GM19035 (cell line): ENCODE measurements around the gene SYMPK.
A peak's percentile ranks its signal among the peaks of the same experiment; 100 is the strongest.

Source experiments
- ATAC-seq: cut with Tn5 transposase; IDR thresholded peaks from one replicate; pipeline ENCODE4 v1.9.1; 2021; ENCODE audit not compliant: unreplicated experiment

Gene SYMPK

DNA sequence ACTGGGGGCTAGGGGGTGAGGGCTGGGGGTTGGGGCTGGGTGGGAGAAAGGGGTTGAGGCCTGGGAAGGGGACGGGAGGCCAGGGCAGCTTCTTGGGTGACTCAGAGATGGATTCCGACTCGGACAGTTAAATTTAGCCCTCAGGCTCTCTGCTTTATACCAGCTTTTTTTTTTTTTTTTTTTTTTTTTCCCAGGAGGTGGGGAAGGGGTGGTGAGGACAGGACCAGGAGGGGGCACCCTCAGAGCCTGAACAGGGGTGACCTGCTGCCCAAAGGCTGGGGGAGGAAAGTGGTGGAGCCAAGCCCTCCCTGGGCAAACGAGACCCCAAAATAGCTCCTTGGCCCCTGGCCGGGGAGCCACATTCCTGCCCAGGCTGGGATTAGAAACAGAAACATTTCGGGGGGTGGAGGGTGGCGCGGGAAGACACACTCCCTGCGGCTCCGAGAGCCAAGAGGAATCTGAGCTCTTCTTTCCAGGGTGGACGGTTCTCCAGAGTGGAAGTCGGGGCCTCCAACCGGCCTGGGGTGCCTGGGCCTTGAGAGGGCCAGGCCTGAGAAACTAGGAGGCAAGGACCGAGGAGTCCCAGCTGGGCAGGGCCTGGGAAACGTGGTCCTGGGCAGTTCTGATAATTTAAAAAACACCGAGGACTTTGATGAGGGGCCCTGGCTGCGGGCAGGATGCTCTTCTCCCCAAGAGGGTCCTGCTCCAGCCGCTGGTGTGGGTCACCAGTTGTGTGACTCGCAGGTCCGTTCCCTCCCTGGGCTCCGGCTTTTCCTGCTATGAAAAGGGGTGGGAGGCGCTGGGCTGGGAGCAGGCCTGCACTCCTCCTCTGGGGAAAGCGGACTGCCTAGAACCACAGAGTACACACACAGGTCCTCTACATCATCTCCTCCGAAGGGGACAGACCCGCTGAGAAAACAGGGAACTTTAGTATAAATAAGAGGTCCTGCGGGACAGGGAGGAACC lies 79.8 kb downstream of the SYMPK start:
- no peak for ATAC-seq

DNA sequence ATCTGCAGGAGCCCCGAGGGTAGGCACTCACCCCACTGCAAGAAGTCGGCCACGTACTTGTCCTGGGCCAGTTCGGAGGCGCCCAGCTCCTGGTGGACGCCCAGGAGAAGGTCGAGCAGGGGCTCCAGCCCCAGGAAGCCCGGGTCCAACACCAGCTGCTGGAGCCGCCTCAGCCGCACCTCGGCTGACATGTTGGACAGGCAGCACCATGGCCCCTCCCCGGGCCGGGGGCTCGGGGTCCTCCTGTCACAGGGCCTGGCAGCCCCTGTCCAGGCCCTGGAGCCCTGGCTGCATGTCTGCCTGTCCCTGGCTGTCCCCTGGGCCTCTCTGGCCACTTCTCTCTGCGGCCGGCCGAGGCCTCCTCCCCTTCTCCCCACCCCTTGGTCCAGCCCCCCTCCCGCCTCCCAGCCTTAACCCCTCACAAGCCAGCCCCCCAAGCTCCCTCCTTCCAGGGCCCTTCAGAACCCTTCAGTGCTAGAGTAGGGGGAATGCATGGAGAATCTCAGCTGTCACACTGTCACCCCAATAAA lies 80.7 kb downstream of the SYMPK start, which contains the start of gene DMPK:
DMPK (minus strand) TSS at position 329 of the 530 bp plus-strand sequence; CDS start at position 191, 138 bp downstream.
- ATAC-seq = no peak

DNA sequence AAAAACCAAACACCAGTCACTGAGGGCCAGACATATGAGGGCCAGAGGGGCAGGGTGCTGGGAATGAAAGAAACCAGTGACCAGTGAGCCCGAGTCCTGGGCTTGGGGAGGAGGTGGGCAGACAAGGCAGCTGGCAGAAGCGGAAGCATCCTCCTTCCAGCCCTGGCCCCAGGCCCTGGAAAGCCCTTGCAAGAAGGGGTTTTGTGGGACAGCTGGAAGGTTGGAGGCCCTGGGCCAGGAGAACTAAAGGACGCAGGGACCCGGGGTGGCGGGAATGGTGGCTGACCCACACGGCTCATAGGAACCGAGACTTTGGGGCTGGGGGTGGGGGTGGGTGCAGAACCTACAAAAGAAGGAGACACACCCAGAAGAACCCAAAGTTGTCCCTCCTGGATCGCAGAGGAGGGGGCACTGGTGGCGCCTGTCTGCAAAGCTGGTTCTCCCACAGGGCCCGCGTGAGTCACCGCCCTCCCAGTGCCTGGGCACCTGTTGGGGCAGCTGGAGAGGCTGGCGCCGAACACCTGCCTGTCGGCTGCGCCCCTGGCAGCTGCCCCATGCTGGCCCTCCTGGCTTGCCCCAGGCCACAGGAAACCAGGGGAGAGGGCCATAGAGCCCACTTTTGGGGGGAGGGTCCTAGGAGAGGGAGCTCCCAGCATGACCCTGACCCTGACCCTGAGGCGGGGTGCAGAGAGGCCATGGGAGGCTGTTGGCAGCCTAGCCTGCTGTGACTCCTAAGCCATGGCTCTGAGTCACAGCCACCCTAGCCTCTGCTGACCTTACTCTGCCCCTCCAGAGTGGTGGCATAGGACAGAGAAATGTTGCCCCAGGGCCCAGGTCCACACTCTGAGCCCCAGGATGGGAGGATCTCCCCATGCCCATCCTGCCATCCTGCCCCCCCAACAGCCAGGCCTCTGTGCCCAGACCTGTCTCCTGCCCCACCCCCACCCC lies 81.5 kb downstream of the SYMPK start:
- no peak for ATAC-seq

DNA sequence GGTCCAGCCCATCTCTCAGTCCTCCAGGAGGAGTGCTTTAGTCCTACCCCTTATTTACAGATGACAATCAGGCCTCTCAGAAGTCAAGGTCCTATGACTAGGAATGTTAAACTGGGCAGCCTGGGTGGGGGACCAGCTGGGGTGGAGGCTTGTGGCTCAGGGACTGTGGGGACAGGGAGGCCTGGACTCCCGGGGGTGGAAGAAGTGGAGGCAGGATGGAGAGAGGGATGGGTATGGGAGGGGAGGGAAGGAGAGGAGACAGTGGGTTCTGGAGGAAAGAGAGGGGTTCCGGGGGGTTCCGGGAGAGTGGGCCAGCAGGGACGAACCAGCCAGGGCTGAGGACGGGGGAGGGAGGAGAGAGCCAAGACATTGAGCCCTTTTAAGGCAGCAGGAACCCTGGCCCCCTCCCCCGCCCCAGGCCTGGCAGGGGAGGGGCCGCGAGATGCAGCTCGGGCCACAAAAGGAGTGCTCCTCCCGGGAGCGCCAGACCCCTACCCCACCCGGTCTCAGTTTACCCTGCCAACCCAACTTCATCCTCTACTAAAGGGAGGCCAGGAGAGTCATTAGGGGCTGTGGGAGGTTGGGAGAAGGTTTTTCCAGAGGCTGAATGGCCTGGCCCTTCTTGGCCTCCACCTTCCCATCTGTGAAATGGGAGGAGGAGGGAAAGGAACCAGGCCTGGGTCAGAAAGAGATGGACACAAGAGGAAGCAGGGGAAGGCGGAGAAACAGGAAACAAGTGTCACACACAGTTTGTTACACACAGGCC lies 82.3 kb downstream of the SYMPK start:
- ATAC-seq = no peak

DNA sequence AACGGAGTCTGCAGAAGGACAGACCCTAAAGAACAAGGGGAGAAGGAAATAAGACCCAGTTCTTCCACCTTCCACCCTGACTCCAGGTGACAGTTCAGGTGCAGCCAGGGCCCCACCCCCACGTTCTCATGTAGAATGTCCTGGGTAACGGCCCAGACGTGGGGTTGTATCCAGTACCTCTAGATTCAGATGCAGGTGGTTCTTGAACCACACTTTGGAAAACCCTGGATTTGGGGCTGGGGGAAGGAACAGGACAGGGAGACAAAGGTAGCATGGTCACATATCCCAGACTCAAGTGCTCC lies 82.8 kb downstream of the SYMPK start:
- ATAC-seq = no peak

DNA sequence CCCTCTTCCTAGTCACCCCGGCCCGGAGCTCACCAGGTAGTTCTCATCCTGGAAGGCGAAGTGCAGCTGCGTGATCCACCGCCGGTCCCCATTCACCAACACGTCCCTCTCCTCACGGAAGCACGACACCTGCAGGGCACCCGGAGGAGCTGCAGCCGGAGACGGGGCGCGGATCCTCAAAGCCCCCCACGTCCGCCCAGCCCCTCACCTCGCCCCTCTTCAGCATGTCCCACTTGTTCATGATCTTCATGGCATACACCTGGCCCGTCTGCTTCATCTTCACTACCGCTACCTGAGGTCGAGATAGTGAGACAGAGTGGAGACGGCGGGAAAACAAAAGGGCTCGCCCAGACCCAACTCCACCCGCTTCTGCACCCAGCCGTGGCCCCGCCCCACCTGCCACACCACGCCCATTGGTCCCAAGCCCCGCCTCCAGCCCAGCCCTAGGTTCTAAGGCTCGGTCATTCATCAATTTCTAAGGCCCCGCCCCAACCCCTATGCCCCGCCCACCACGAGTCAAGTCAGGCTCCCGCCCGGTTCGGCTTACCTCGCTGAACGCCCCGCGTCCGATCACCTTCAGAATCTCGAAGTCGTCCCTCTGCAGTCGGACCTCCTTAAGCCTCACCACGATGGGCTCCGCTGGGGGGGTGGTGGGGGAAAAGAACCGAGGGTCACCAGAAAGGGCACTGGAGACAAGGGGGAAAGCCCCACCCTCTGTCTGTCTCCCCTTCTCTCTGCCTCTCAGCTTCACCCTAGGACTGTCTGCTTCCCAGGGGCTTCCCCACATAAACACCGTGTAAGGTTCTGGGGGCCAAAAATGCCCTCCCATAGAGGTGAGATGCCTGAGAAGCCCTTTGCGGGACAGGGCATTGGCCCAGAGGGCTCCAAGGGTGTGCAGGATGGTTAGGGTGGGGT lies 83.5 kb downstream of the SYMPK start:
- peak; percentile 78 for ATAC-seq

DNA sequence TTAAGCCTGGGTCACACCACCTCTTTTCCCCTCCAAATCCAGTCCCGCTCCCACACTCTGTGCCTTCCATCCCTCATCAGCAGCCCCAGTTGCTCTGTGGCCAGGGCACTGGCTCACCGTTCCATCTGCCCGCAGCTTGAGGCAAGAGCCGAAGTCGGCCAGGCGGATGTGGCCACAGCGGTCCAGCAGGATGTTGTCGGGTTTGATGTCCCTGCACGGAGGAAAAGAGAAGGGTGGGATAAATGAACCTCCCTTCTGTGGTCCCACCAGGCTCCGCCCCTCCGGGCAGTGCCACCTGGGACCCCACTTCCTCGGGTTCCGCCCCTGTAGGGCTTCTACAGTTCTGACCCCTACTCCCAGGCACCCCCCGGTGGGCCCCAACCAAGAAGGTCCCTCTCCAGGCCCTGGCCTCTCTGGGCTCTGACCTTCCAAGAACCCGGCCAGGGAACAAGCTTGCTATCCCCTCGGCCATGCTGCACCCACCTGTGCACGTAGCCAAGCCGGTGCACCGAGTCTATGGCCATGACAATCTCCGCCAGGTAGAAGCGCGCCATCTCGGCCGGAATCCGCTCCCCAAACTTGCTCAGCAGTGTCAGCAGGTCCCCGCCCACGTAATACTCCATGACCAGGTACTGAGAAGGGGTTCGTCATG lies 84.8 kb downstream of the SYMPK start:
- ATAC-seq = no peak

DNA sequence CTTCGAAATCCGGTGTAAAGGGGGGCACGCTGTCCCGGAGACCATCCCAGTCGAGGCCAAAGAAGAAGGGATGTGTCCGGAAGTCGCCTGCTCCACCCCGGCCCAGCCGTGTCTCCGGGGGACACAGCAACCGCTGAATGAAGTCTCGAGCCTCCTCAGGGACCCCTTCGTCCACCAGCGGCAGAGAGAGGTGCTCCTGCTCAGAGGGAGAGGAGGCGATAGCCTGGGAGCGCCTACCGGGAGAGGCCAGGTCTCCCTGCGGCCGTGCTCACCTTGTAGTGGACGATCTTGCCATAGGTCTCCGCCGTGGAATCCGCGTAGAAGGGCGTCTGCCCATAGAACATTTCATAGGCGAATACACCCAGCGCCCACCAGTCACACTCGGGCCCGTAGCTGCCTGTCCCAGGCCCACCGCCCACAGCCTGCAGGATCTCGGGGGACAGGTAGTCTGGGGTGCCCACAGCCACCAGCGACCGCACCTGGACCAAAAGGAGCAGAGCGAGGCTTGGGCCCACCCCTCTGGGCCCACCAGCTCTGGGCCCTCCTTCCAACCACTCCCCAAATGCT lies 85.5 kb downstream of the SYMPK start:
- no peak for ATAC-seq

DNA sequence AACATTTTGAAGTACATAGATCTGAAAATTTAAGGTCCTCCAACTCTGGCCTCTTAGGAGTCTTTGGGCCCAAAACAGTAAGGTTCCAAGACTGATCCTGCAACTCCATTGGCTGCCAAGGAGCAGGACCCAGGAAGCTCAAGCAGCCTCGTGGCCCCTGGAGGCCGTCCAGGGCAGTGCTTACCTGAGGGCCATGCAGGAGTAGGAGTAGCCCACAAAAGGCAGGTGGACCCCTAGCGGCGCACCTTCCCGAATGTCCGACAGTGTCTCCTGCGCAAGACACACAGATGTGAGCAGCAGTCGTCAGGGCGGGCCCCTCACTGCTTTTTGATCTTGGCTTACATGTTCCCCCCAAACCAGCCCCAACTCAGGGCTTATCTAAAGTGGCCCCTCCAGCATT lies 88.2 kb downstream of the SYMPK start:
- no peak for ATAC-seq

DNA sequence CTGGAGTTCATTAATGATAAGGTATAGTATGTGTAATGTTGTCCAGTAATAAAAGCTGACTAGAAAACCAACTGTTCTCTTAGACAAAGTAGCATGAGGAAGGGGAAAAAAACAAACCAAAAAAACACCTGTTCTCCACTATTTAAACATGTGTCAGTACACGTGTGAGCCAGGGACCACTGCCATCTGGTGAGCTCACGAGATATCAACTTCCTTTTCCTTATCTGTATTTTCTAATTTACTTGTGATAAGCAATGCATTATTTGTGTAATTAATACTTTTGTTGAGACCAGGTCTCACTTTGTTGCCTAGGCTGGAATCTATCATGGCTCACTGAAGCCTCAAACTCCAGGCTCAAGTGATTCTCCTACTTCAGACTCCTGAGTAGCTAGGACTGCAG lies 89.6 kb downstream of the SYMPK start:
- no peak for ATAC-seq

DNA sequence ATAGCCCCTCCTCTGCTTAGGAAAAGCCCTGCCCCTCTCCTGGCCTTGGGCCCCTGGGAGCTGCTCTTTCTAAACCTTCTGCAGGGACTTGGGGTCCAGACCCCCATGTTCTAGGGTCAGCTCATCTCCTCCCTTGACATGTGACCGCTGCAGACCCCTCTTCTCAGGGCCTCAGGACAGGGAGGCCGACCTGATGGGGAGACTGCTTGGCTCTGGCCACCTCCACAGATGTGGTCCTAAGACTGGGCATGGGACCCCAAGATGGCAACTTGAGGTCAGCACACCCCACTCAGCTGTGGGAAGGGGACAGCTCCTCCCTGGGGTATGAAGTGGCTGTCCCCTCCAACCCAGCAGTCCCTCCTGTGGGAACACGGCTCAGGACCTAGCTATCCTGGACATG lies 90.0 kb downstream of the SYMPK start:
- ATAC-seq = no peak

DNA sequence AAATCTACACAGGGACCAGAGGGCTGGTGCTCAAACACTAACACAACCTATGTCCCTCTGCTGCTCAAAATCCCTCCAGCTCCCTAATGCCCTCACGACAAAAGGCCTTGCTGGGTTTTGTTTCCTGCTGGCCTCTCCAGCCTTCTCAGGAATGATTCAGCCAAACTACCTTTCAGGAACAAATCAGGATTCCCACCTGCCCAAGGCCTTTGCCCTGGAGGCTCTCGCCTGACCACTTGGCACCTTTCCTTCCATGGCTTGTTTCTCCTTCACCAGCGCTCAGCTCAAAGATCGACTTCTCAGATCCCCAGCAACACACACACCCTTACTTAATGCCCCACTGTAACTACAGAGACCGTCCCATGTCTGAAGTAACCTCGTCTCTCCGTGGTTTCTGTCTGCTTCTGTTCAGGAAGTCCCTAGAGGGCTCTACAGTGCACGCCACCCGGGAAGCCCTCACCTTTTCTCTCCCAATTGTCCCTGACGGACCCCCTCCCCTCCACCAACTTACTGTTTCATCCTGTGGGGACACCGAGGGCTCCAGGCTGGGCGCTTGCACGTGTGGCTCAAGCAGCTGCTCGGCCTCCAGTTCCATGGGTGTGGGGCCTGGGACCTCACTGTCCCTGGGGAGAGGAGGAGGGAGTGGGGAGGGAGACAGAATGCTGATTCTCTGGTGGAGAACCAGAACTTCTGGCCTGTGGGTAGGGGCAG lies 90.7 kb downstream of the SYMPK start:
- ATAC-seq = no peak

DNA sequence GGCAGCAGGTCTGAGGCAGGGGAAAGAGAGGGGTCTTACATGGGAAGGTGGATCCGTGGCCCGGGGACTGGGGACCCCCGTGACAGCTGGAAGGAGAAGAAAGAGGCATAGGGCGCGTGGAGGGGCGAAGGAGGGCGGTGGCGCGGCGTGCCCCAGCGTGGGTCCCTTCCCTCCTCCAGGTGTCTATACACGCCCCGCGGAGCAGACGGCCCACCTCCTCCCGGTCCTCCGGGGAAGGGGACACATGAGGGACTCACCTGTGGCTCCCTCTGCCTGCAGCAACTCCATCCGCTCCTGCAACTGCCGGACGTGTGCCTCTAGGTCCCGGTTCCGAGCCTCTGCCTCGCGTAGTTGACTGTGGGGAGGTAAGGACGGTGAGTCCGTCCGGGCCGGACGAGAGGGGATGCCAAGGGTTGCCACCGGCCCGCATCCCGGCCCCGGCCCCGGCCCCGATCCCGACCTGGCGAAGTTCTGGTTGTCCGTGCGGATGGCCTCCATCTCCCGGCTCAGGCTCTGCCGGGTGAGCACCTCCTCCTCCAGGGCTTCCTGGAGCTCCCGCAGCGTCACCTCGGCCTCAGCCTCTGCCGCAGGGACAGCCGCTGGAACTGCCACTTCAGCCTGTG lies 91.5 kb downstream of the SYMPK start:
- ATAC-seq = no peak

DNA sequence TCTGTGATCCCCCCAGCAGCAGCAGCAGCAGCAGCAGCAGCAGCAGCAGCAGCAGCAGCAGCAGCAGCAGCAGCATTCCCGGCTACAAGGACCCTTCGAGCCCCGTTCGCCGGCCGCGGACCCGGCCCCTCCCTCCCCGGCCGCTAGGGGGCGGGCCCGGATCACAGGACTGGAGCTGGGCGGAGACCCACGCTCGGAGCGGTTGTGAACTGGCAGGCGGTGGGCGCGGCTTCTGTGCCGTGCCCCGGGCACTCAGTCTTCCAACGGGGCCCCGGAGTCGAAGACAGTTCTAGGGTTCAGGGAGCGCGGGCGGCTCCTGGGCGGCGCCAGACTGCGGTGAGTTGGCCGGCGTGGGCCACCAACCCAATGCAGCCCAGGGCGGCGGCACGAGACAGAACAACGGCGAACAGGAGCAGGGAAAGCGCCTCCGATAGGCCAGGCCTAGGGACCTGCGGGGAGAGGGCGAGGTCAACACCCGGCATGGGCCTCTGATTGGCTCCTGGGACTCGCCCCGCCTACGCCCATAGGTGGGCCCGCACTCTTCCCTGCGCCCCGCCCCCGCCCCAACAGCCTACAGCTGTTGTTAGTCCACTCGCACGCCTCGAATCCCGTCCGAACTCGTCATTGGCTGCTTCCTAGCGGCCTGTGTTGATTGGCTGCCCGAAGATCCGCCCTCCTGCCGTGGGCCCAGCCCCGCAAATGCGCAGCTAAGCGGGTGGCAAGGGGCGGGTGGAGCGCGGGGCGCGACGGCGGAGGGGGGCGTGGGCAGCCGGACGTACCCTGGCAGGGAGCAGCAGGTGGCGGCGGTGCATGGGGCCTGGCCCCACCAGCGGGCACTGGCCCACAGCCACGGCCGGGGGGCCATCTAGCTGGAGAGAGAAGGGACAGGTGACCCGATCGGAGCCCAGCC lies 92.5 kb downstream of the SYMPK start:
- ATAC-seq = peak; percentile 52

DNA sequence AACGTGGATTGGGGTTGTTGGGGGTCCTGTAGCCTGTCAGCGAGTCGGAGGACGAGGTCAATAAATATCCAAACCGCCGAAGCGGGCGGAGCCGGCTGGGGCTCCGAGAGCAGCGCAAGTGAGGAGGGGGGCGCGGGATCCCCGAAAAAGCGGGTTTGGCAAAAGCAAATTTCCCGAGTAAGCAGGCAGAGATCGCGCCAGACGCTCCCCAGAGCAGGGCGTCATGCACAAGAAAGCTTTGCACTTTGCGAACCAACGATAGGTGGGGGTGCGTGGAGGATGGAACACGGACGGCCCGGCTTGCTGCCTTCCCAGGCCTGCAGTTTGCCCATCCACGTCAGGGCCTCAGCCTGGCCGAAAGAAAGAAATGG lies 93.1 kb downstream of the SYMPK start:
- ATAC-seq = no peak

DNA sequence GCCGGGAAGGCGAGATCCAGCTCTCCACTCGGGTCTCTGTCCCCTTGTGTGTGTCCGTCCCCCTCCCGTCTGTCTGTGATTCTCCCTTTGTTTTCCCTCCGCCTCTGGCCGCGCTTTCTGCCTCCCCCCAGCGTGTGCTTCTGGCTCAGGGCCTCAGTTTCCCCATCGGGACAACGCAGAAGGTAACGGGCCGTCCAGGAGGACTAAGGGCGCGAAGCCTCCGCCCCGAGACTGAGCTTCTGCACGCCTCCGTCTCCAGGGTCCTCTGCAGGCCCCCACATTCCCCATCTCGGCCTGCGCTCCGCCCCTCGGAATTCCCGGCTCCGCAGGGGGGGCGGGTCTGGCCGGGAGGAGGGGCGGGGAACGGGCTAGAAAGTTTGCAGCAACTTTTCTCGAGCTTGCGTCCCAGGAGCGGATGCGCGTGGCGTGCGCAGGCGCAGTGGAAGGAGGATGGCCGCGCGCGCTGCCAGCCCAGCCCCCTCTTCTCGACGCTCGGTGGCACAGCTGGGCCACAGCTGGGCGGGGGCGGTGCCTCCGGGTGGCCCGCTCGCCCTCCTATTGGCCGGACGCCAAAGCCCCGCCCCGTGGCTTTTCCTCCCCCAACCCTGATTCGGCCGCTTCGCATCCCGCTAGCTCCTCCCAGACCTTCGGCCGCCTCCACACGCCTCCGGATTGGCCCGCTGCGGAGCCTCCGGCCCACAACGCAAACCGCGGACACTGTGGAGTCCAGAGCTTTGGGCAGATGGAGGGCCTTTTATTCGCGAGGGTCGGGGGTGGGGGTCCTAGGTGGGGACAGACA lies 93.8 kb downstream of the SYMPK start, which contains the start of gene SIX5:
SIX5 (minus strand) TSS at position 269 of the 799 bp plus-strand sequence. CDS start 408 bp downstream, outside the sequence.
- ATAC-seq = peak; percentile 55
